Measurements from ENCODE around the gene C16orf86. TPM values are rescaled to one million over a fixed set of nuclear protein-coding genes. Genes with fewer than 3 reads are reported as not detected.

Gene C16orf86
- polyA plus RNA-seq, 2 of the 4 experiments (the other 2 are of a cell fraction) = 0.06 TPM; not detected in 1

GRCh38 chr16:67668495-67669157, 2.0 kb downstream of the C16orf86 start:
- H3K27ac ChIP-seq = peak overlapping the region in 1 of 2 experiments; percentile 55; a peak in 1 of 6 replicates
- no peak for TF ChIP-seq E2F6 (IDR thresholded peaks at IDR 0.05; ENCODE audit: borderline replicate concordance, low read depth)
- no peak for TF ChIP-seq ZSCAN20 (CRISPR knock-in tag; IDR thresholded peaks at IDR 0.05)
- TF ChIP-seq, protein P1, sequence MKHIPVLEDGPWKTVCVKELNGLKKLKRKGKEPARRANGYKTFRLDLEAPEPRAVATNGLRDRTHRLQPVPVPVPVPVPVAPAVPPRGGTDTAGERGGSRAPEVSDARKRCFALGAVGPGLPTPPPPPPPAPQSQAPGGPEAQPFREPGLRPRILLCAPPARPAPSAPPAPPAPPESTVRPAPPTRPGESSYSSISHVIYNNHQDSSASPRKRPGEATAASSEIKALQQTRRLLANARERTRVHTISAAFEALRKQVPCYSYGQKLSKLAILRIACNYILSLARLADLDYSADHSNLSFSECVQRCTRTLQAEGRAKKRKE (CRISPR knock-in tag; IDR thresholded peaks at IDR 0.05; ENCODE audit: low read depth) = no peak
- no peak for TF ChIP-seq BCL3 (IDR thresholded peaks at IDR 0.05)
- no peak for TF ChIP-seq MAFK (IDR thresholded peaks at IDR 0.05; ENCODE audit: partially characterized antibody)
- no peak for TF ChIP-seq HOXA7 (CRISPR knock-in tag; IDR thresholded peaks at IDR 0.05)
- no peak for TF ChIP-seq BHLHE40 (IDR thresholded peaks at IDR 0.05; ENCODE audit: low read depth, low read length)
- no peak for TF ChIP-seq CHD2 (IDR thresholded peaks at IDR 0.05; ENCODE audit: low read length, partially characterized antibody)
- no peak for TF ChIP-seq EHF (CRISPR knock-in tag; IDR thresholded peaks at IDR 0.05)
- TF ChIP-seq, protein P2, sequence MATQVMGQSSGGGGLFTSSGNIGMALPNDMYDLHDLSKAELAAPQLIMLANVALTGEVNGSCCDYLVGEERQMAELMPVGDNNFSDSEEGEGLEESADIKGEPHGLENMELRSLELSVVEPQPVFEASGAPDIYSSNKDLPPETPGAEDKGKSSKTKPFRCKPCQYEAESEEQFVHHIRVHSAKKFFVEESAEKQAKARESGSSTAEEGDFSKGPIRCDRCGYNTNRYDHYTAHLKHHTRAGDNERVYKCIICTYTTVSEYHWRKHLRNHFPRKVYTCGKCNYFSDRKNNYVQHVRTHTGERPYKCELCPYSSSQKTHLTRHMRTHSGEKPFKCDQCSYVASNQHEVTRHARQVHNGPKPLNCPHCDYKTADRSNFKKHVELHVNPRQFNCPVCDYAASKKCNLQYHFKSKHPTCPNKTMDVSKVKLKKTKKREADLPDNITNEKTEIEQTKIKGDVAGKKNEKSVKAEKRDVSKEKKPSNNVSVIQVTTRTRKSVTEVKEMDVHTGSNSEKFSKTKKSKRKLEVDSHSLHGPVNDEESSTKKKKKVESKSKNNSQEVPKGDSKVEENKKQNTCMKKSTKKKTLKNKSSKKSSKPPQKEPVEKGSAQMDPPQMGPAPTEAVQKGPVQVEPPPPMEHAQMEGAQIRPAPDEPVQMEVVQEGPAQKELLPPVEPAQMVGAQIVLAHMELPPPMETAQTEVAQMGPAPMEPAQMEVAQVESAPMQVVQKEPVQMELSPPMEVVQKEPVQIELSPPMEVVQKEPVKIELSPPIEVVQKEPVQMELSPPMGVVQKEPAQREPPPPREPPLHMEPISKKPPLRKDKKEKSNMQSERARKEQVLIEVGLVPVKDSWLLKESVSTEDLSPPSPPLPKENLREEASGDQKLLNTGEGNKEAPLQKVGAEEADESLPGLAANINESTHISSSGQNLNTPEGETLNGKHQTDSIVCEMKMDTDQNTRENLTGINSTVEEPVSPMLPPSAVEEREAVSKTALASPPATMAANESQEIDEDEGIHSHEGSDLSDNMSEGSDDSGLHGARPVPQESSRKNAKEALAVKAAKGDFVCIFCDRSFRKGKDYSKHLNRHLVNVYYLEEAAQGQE (IDR thresholded peaks at IDR 0.05) = no peak
- no peak for TF ChIP-seq FOSL2 (IDR thresholded peaks at IDR 0.05)
- TF ChIP-seq FOSL2 (CRISPR knock-in tag; IDR thresholded peaks at IDR 0.05) = no peak
- TF ChIP-seq SREBF2 (IDR thresholded peaks at IDR 0.05) = no peak
- TF ChIP-seq NPAS2 (CRISPR knock-in tag; IDR thresholded peaks at IDR 0.05; ENCODE audit: borderline replicate concordance) = no peak
- ChIA-PET POLR2A (interaction anchor here (0.6 kb wide), 1 partner anchor 28 kb away, joined by 3 read pairs; no protein-coding TSS in a partner anchor), CTCF (interaction anchor here (0.6 to 16.7 kb wide), 34 partner anchors 8 to 218 kb away, joined by 3 to 174 read pairs (median 4); partner anchors contain the start of genes ACD, CARMIL2, CTCF and GFOD2)
- peaks cover 17% of the 10 kb centered on the region for H3K4me1 ChIP-seq
- DNase-seq (ENCODE audit: low read depth in 1 of 2, low spot score in 1 of 2) (no peak), FAIRE-seq (no peak), ATAC-seq (no peak)
- 96% methylated on average over 6 of the region's 6 CpGs for WGBS (ENCODE audit: missing lambda C conversion rate)
- no peak overlapping the region for H3K4me2 ChIP-seq
- H3K4me3 ChIP-seq = no peak overlapping the region
- no peaks in the 10 kb centered on the region for H3K9me3 ChIP-seq

DNA sequence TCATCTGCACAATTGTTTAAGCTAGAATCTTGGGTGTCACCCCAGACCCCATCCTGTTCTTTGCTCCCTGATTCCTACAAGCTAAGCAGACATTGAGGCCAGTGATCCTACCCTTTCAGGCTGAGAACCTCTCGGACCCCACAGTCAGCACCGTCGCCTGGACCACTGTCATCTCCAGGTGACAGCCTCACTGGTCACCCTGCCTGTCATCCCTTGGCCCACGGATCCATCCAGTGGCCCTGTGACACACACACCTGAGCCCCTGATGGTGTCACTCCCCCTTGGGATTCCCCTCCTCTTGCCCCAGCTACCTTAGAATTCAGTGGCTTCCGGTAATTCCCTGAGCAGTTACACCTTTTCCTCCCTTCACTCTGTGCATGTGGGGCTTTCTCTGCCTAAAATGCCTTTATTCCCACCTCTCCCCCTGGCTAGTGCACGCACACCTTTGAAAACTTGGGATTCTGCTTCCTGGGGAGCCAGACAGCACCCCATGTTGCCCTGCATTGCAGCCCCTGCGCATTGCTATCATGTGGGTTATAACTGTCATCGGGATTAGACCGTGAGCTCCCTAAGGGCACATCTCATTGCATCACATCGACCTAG, 3.0 kb downstream of the C16orf86 start:
- Histone ChIP-seq H3K4me2 (no peak overlapping the region), H3K27ac (no peak overlapping the region), H3K4me1 (peaks cover 17% of the 10 kb centered on the region), H3K4me3 (no peak overlapping the region), H3K9me3 (no peaks in the 10 kb centered on the region)
- TF ChIP-seq ZC3H11A (IDR thresholded peaks at IDR 0.05) (no peak), EHF (CRISPR knock-in tag; IDR thresholded peaks at IDR 0.05) (no peak), JUNB (IDR thresholded peaks at IDR 0.05) (no peak), MYC (IDR thresholded peaks at IDR 0.05; ENCODE audit: borderline replicate concordance, low read length) (no peak), RNF2 (IDR thresholded peaks at IDR 0.05; ENCODE audit: borderline replicate concordance, low read depth) (no peak)
- 77% methylated on average over 10 of the region's 10 CpGs for WGBS (ENCODE audit: missing lambda C conversion rate)
- FAIRE-seq = no peak
- CTCF ChIA-PET = interaction anchor here (0.6 to 16.7 kb wide), 9 partner anchors 9 to 155 kb away, joined by 3 to 174 read pairs (median 5); partner anchors contain the start of genes ACD, CTCF and PARD6A
- POLR2A ChIA-PET = no interaction called here
- no peak for DNase-seq (ENCODE audit: low read depth in 1 of 2, low spot score in 1 of 2)
- no peak for ATAC-seq

Data from A549 (cell line).